K562 (cell line): ENCODE measurements around the gene NUP62. TPM values are rescaled to one million over a fixed set of nuclear protein-coding genes. Genes with fewer than 3 reads are reported as not detected.

Experiments
- BRD9 ChIP-seq: fragments of 450-650 bp; IDR thresholded peaks from 2 replicates; pipeline ENCODE4 v1.6.1; 2018; ENCODE audit warnings: low read depth; ENCODE audit not compliant: partially characterized antibody
- E2F3 ChIP-seq: fragments of 250-450 bp; sonication (Bioruptor Pico); IDR thresholded peaks from 2 replicates; pipeline ENCODE4 v1.4.0; 2020; ENCODE audit warnings: mild to moderate bottlenecking
- ESRRB ChIP-seq: fragments of 250-450 bp; sonication (Bioruptor Pico); IDR thresholded peaks from 2 replicates; pipeline ENCODE4 v1.5.0; 2020; ENCODE audit warnings: mild to moderate bottlenecking, moderate library complexity, borderline replicate concordance
- EZH2 ChIP-seq: IDR thresholded peaks from 2 replicates; pipeline ENCODE4 v1.6.1; 2012; ENCODE audit warnings: low read depth, mild to moderate bottlenecking, inconsistent platforms, low read length, borderline replicate concordance
- FOXK1 ChIP-seq: sonication (generic); formaldehyde crosslinking; IDR thresholded peaks from 2 replicates; pipeline ENCODE4 v1.8.0; 2022; ENCODE audit warnings: missing genetic modification reagents, mild to moderate bottlenecking, borderline replicate concordance
- KLF16 ChIP-seq: IDR thresholded peaks from 2 replicates; pipeline ENCODE4 v1.6.1; 2016; ENCODE audit warnings: antibody characterized with exemption
- LCOR ChIP-seq: sonication (generic); formaldehyde crosslinking; IDR thresholded peaks from 2 replicates; pipeline ENCODE4 v1.8.0; 2022; ENCODE audit warnings: mild to moderate bottlenecking, missing genetic modification reagents
- NCOA2 ChIP-seq, 2 experiments: fragments of 450-650 bp; IDR thresholded peaks; 2 replicates each; pipeline ENCODE4 v1.6.1; 2018; ENCODE audit warnings: mild to moderate bottlenecking in 2 of 2, moderate library complexity in 1 of 2; ENCODE audit not compliant: partially characterized antibody in 2 of 2
- NFATC3 ChIP-seq: fragments of 450-650 bp; IDR thresholded peaks from 2 replicates; pipeline ENCODE4 v1.6.1; 2017; ENCODE audit warnings: mild to moderate bottlenecking
- NR2C1 ChIP-seq, 2 experiments: fragments of 450-650 bp; IDR thresholded peaks; 2 replicates each; pipeline ENCODE4 v1.6.1; 2017; ENCODE audit warnings: mild to moderate bottlenecking in 2 of 2, antibody characterized with exemption in 1 of 2, inconsistent platforms in 1 of 2, missing compliant biosample characterization in 1 of 2, missing genetic modification characterization in 1 of 2
- PTBP1 ChIP-seq: fragments of 200-400 bp; formaldehyde crosslinking; IDR thresholded peaks from 2 replicates; pipeline ENCODE4 v1.6.1; 2017; ENCODE audit warnings: low read depth, low read length
- RBM14 ChIP-seq: fragments of 200-400 bp; formaldehyde crosslinking; IDR thresholded peaks from 2 replicates; pipeline ENCODE4 v1.6.1; 2018; ENCODE audit warnings: low read depth, mild to moderate bottlenecking, low read length, moderate library complexity, borderline replicate concordance; ENCODE audit not compliant: insufficient read depth
- SRF ChIP-seq, 2 experiments: fragments of 250-450, 450-650 bp in 1 of 2; sonication (Bioruptor Pico) in 1 of 2; sonication (generic) in 1 of 2; formaldehyde crosslinking; IDR thresholded peaks; 2 replicates each; pipeline versions ENCODE4 v1.5.0 to v1.5.1; 2020 to 2022; ENCODE audit warnings: mild to moderate bottlenecking in 1 of 2, missing genetic modification reagents in 1 of 2
- TAF7 ChIP-seq: fragments of 450-650 bp; IDR thresholded peaks from 2 replicates; pipeline ENCODE4 v1.6.1; 2016; ENCODE audit warnings: missing genetic modification characterization, missing compliant biosample characterization
- polyA plus RNA-seq, 8 experiments: library from polyadenylated mRNA; depleted of rRNA in 4 of 8; stranded (reverse) in 5 of 8; unstranded in 3 of 8; fragments of >200 nt; fragmentation: Nextera tagmentation in 2 of 8; fragmentation: Illumina TruSeq in 1 of 8; extraction: Ambion mirVana in 2 of 8; extraction: Trizol in 1 of 8; gene quantifications; 2 replicates each; pipeline versions ENCODE4 v1.2.1 to v1.2.3, GENCODE V29; 2011 to 2014; ENCODE audit warnings: inconsistent platforms in 1 of 8, missing spikeins in 1 of 8
- total RNA-seq, 7 experiments: library from RNA; depleted of rRNA in 6 of 7; stranded (reverse); fragments of >200 nt in 6 of 7; fragmentation: Illumina TruSeq in 2 of 7; extraction: Trizol in 2 of 7; gene quantifications; 2 replicates each; pipeline versions ENCODE4 v1.2.1 to v1.2.3, GENCODE V29; 2011 to 2021; ENCODE audit warnings: low replicate concordance in 1 of 7
- TF ChIP-seq, protein P1 (sequence below): fragments of 450-650 bp; IDR thresholded peaks from 2 replicates; pipeline ENCODE4 v1.6.1; 2017; ENCODE audit warnings: antibody characterized with exemption
- TF ChIP-seq, protein P2 (sequence below): fragments of 250-450 bp; sonication (Bioruptor Pico); IDR thresholded peaks from 2 replicates; pipeline ENCODE4 v1.5.0; 2021
- TF ChIP-seq, protein P3 (sequence below): fragments of 250-450 bp; sonication (Bioruptor Pico); IDR thresholded peaks from 2 replicates; pipeline ENCODE4 v1.4.0; 2020
- TF ChIP-seq, protein P4 (sequence below): sonication (generic); formaldehyde crosslinking; IDR thresholded peaks from 2 replicates; pipeline ENCODE4 v1.9.0; 2022; ENCODE audit warnings: mild to moderate bottlenecking, missing genetic modification reagents
- TF ChIP-seq, protein P5 (sequence below), 2 experiments: fragments of 450-650 bp in 1 of 2; sonication (generic) in 1 of 2; formaldehyde crosslinking in 1 of 2; IDR thresholded peaks in 1 of 2; conservative IDR thresholded peaks in 1 of 2; 2 replicates each; pipeline versions ENCODE4 v1.6.1 to v1.8.1; 2016 to 2023; ENCODE audit warnings: mild to moderate bottlenecking in 2 of 2, moderate library complexity in 2 of 2, inconsistent platforms in 1 of 2, missing genetic modification reagents in 1 of 2
- TF ChIP-seq, protein P6 (sequence below): fragments of 450-650 bp; conservative IDR thresholded peaks from 2 replicates; pipeline ENCODE4 v1.6.1; 2016; ENCODE audit warnings: missing genetic modification characterization, low read depth, mild to moderate bottlenecking, missing compliant biosample characterization, moderate library complexity

NUP62 gene
- total and polyA plus RNA-seq, 9 of the 15 experiments (the other 6 are each of a cell fraction or from before 2014, with no cell fraction given): 16.9 to 109 (median 66.0) TPM

DNA sequence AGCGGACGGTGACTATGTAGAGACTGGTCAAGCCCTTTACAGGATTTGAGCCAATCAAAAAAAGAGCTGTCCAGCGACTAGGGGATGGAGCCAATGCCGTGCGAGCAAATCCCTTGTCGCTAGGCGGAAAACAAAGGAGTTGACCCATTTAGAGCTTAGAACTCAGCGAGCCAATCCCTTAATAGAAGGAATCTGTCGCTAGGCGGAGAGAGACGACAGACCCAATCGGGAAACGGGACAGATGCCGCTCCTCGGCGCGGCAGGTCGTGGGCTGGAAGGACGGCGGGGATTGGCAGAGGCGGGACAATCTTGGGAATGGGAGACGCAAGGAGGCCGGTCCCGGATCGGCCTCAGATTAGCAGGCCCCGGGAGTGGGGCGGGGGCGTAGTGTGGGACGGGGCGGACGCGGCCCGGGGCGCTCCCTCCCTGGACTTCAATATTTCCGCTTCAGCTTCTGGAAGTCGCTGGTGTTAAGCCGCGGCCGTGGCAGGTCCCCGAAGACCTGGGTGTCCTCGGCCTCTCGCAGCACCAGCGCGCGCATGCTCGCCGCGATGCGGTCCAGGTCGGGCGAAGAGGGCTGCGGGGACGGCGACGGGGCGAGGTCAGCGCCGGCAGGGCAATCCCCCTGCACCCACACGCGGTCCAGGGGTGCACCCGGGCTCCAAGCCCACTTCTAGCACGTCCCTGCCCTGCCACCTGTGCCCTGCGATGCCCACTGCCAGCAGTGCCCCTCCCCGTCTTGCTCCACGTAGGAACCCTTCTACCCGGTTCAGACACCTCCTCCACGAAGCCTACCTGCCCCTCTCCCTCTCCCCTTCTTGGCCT is 59.6 kb downstream of the NUP62 start (continued):
- no peak for TF ChIP-seq PTBP1
- TF ChIP-seq BRD9: no peak
- no peak for TF ChIP-seq EZH2
- TF ChIP-seq, protein P1, sequence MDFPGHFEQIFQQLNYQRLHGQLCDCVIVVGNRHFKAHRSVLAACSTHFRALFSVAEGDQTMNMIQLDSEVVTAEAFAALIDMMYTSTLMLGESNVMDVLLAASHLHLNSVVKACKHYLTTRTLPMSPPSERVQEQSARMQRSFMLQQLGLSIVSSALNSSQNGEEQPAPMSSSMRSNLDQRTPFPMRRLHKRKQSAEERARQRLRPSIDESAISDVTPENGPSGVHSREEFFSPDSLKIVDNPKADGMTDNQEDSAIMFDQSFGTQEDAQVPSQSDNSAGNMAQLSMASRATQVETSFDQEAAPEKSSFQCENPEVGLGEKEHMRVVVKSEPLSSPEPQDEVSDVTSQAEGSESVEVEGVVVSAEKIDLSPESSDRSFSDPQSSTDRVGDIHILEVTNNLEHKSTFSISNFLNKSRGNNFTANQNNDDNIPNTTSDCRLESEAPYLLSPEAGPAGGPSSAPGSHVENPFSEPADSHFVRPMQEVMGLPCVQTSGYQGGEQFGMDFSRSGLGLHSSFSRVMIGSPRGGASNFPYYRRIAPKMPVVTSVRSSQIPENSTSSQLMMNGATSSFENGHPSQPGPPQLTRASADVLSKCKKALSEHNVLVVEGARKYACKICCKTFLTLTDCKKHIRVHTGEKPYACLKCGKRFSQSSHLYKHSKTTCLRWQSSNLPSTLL: peak; percentile 92
- TF ChIP-seq, protein P2, sequence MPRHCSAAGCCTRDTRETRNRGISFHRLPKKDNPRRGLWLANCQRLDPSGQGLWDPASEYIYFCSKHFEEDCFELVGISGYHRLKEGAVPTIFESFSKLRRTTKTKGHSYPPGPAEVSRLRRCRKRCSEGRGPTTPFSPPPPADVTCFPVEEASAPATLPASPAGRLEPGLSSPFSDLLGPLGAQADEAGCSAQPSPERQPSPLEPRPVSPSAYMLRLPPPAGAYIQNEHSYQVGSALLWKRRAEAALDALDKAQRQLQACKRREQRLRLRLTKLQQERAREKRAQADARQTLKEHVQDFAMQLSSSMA: 0 out of 2 replicates have a peak, but pooled peaks have one; percentile 25
- no peak for TF ChIP-seq NFATC3
- no peak for TF ChIP-seq ESRRB
- peak; percentile 54; the same call in 1 of the 2 replicates for TF ChIP-seq E2F3 (CRISPR knock-in tag)
- TF ChIP-seq, protein P3, sequence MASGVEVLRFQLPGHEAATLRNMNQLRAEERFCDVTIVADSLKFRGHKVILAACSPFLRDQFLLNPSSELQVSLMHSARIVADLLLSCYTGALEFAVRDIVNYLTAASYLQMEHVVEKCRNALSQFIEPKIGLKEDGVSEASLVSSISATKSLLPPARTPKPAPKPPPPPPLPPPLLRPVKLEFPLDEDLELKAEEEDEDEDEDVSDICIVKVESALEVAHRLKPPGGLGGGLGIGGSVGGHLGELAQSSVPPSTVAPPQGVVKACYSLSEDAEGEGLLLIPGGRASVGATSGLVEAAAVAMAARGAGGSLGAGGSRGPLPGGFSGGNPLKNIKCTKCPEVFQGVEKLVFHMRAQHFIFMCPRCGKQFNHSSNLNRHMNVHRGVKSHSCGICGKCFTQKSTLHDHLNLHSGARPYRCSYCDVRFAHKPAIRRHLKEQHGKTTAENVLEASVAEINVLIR (CRISPR knock-in tag): no peak
- TF ChIP-seq NR2C1 (IDR thresholded peaks at IDR 0.05): no peak
- TF ChIP-seq NR2C1 (tag; IDR thresholded peaks at IDR 0.05): no peak
- TF ChIP-seq KLF16: no peak
- TF ChIP-seq, protein P4, sequence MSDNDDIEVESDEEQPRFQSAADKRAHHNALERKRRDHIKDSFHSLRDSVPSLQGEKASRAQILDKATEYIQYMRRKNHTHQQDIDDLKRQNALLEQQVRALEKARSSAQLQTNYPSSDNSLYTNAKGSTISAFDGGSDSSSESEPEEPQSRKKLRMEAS: peak; percentile 69; the same call in 1 of the 2 replicates
- TF ChIP-seq SRF (CRISPR knock-in tag; IDR thresholded peaks at IDR 0.05): peak in 1 of 2 experiments; percentile 15; a peak in 1 of 4 replicates
- no peak for TF ChIP-seq LCOR (CRISPR knock-in tag)
- TF ChIP-seq, protein P5, sequence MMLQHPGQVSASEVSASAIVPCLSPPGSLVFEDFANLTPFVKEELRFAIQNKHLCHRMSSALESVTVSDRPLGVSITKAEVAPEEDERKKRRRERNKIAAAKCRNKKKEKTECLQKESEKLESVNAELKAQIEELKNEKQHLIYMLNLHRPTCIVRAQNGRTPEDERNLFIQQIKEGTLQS (IDR thresholded peaks at IDR 0.05): no peak
- TF ChIP-seq, protein P5 (CRISPR knock-in tag; conservative IDR thresholded peaks at IDR 0.05): no peak
- peak; percentile 43; the same call in 1 of the 2 replicates for TF ChIP-seq TAF7 (tag)
- no peak for TF ChIP-seq RBM14
- no peak for TF ChIP-seq NCOA2 (IDR thresholded peaks at IDR 0.05; ENCODE audit: partially characterized antibody in 2 of 2)
- no peak for TF ChIP-seq FOXK1 (CRISPR knock-in tag)
- TF ChIP-seq, protein P6, sequence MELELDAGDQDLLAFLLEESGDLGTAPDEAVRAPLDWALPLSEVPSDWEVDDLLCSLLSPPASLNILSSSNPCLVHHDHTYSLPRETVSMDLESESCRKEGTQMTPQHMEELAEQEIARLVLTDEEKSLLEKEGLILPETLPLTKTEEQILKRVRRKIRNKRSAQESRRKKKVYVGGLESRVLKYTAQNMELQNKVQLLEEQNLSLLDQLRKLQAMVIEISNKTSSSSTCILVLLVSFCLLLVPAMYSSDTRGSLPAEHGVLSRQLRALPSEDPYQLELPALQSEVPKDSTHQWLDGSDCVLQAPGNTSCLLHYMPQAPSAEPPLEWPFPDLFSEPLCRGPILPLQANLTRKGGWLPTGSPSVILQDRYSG (tag): no peak
